ENCODE data around the gene IFT74.

The IFT74 gene

DNA sequence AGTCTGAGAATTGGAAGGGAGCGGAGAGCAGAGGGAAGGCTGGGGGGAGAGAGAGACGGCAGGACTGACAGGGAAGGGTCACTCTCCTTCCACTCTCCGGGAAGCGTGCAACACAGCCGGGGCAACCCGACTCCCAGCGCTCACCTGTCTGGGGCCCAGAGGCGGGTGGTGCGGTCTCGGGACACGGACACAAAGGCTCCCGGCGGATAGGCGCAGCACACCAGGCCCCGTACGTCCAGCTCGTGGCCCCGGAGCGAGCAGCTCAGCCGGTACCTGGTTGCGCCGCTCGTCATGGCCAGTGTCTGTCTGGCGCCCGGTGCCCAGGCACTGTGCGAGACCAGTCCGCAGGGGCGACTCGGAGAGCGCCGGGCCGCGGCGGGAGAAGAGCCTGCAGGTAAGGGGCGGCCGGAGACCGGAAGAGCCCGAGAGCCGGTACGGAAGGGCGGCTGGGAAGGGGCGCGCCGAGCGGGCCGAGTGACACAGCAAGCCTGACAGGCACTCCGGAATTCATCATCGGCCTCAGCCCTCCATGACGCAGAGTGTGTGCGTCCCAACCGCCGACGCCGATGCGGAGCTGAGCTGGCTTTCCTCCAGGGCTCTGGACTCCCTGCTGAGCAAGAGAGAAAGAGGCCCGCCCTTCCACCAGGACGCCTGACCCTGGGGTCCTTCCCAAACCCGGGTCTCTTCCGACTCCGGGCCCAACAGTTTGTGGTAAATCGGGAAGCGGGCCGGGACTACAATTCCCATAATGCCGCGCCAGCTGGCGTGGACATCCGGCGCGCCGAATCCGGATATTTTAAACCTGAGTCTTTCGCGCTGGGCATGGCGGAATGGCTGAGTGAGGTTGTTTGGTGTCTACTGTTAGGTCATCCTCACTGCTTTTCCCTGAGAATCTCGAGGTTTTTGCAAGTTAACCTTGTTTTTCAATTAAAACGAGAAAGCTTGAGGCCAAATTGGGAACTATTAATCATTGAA is 9.2 kb upstream of the IFT74 start, which contains the start of gene PLAA:
Gene PLAA, minus strand, starts transcription at position 490 of the 975 bp plus-strand sequence. Its CDS starts 197 bp downstream, at position 293.
- H3K36me3 ChIP-seq (ENCODE audit: control insufficient read depth, insufficient read depth, low read length): no peaks in the 10 kb centered on the region
- H4K5ac ChIP-seq (ENCODE audit: low read length): no peak within 1 kb of the TSS
- peaks cover 42% of the 10 kb centered on the region for H3K79me2 ChIP-seq (ENCODE audit: control insufficient read depth, insufficient read depth, low read length)
- peaks cover 2% of the 10 kb centered on the region for H3K4me1 ChIP-seq (ENCODE audit: control insufficient read depth, low read depth, low read length)
- peak within 1 kb of the TSS; percentile 89 for H3K4me3 ChIP-seq (ENCODE audit: low read length)
- H3K23ac ChIP-seq (ENCODE audit: low read length): peak within 1 kb of the TSS; percentile 98
- H3K4me2 ChIP-seq (ENCODE audit: low read length): peak within 1 kb of the TSS; percentile 72
- peak within 1 kb of the TSS; percentile 92 for H2BK5ac ChIP-seq (ENCODE audit: low read length)
- H3K4ac ChIP-seq (ENCODE audit: low read depth, low read length): peak within 1 kb of the TSS; percentile 98
- no peak within 1 kb of the TSS for H2BK120ac ChIP-seq (ENCODE audit: low read depth, low read length)
- H2AK5ac ChIP-seq (ENCODE audit: low read length): no peak within 1 kb of the TSS
- H3K27ac ChIP-seq (ENCODE audit: low read depth, low read length): peak within 1 kb of the TSS; percentile 98
- no peak within 1 kb of the TSS for H2BK15ac ChIP-seq (replicated peaks; ENCODE audit: low read depth)
- H3K56ac ChIP-seq (ENCODE audit: low read length): peak within 1 kb of the TSS; percentile 99
- H3K79me1 ChIP-seq (ENCODE audit: low read length): peaks cover 1% of the 10 kb centered on the region
- no CpG with 5 or more reads among the region's 76 CpGs for WGBS (ENCODE audit: extremely low coverage, insufficient coverage, low lambda C conversion rate)
- H3K27me3 ChIP-seq (ENCODE audit: insufficient read depth, low read length, poor library complexity): no peaks in the 10 kb centered on the region
- peak within 1 kb of the TSS; percentile 98 for H3K9ac ChIP-seq (ENCODE audit: low read length)
- H3K18ac ChIP-seq (ENCODE audit: low read length): peak within 1 kb of the TSS; percentile 94
- H4K8ac ChIP-seq (ENCODE audit: low read depth, low read length): peak within 1 kb of the TSS; percentile 69
- peak; percentile 97 for DNase-seq

GRCh38 chr9:26947736-26948135 is 8.5 kb upstream of the IFT74 start:
- Histone ChIP-seq H2AK5ac (ENCODE audit: low read length) (no peak overlapping the region), H3K23ac (ENCODE audit: low read length) (no peak overlapping the region), H3K79me1 (ENCODE audit: low read length) (no peaks in the 10 kb centered on the region), H2BK15ac (replicated peaks; ENCODE audit: low read depth) (no peak overlapping the region), H4K8ac (ENCODE audit: low read depth, low read length) (no peak overlapping the region), H2BK120ac (ENCODE audit: low read depth, low read length) (no peak overlapping the region), H3K9ac (ENCODE audit: low read length) (peak overlapping the region; percentile 98), H3K36me3 (ENCODE audit: control insufficient read depth, insufficient read depth, low read length) (no peaks in the 10 kb centered on the region), H4K5ac (ENCODE audit: low read length) (no peak overlapping the region), H3K56ac (ENCODE audit: low read length) (peak overlapping the region; percentile 99), H3K27ac (ENCODE audit: low read depth, low read length) (peak overlapping the region; percentile 98), H3K4me2 (ENCODE audit: low read length) (peak overlapping the region; percentile 16), H3K4ac (ENCODE audit: low read depth, low read length) (no peak overlapping the region), H3K27me3 (ENCODE audit: insufficient read depth, low read length, poor library complexity) (no peaks in the 10 kb centered on the region), H3K18ac (ENCODE audit: low read length) (no peak overlapping the region), H3K4me1 (ENCODE audit: control insufficient read depth, low read depth, low read length) (peaks cover 2% of the 10 kb centered on the region), H2BK5ac (ENCODE audit: low read length) (no peak overlapping the region), H3K4me3 (ENCODE audit: low read length) (peak overlapping the region; percentile 89), H3K79me2 (ENCODE audit: control insufficient read depth, insufficient read depth, low read length) (peaks cover 38% of the 10 kb centered on the region)
- peak; percentile 55 for DNase-seq
- 100% methylated on average over 1 of the region's 9 CpGs for WGBS (ENCODE audit: extremely low coverage, insufficient coverage, low lambda C conversion rate)

- no peak overlapping the region for H2AK5ac ChIP-seq (ENCODE audit: low read length)
- no peak overlapping the region for H3K56ac ChIP-seq (ENCODE audit: low read length)
- no peak overlapping the region for H3K4me3 ChIP-seq (ENCODE audit: low read length)
- H3K4me2 ChIP-seq (ENCODE audit: low read length): no peak overlapping the region
- H3K18ac ChIP-seq (ENCODE audit: low read length): no peak overlapping the region
- peaks cover 20% of the 10 kb centered on the region for H3K79me2 ChIP-seq (ENCODE audit: control insufficient read depth, insufficient read depth, low read length)
- no peaks in the 10 kb centered on the region for H3K27me3 ChIP-seq (ENCODE audit: insufficient read depth, low read length, poor library complexity)
- DNase-seq: peak; percentile 47
- H3K9ac ChIP-seq (ENCODE audit: low read length): no peak overlapping the region
- no peak overlapping the region for H4K5ac ChIP-seq (ENCODE audit: low read length)
- no peak overlapping the region for H3K27ac ChIP-seq (ENCODE audit: low read depth, low read length)
- no peak overlapping the region for H3K4ac ChIP-seq (ENCODE audit: low read depth, low read length)
- H4K8ac ChIP-seq (ENCODE audit: low read depth, low read length): no peak overlapping the region
- H3K36me3 ChIP-seq (ENCODE audit: control insufficient read depth, insufficient read depth, low read length): no peaks in the 10 kb centered on the region
- no CpG with 5 or more reads among the region's 6 CpGs for WGBS (ENCODE audit: extremely low coverage, insufficient coverage, low lambda C conversion rate)
- H2BK15ac ChIP-seq (replicated peaks; ENCODE audit: low read depth): no peak overlapping the region
- no peak overlapping the region for H2BK120ac ChIP-seq (ENCODE audit: low read depth, low read length)
- peaks cover 2% of the 10 kb centered on the region for H3K4me1 ChIP-seq (ENCODE audit: control insufficient read depth, low read depth, low read length)
- no peak overlapping the region for H2BK5ac ChIP-seq (ENCODE audit: low read length)
- no peak overlapping the region for H3K23ac ChIP-seq (ENCODE audit: low read length)
- no peaks in the 10 kb centered on the region for H3K79me1 ChIP-seq (ENCODE audit: low read length)
Measured at GRCh38 chr9:26949637-26950069, 6.6 kb upstream of the IFT74 start.

DNA sequence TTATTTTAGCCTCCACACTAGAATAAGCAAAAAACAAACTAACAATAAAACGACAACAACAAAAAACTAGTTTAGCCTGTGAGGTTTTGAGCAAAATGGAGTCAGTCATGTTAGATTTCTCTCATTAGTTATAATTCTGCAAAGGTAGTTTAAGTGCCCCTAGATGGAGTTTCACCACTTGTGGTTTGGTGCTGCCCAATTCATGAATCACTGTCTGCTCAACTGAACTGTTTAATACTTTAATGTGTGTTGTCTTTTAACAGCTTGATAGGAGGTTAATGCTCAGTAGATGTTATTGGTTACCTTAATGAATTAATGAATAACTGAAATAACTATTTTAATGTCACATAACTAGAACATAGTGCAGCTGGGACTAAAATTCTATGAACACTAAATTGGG is 5.7 kb upstream of the IFT74 start:
- Histone ChIP-seq H3K79me1 (ENCODE audit: low read length) (no peaks in the 10 kb centered on the region), H2BK15ac (replicated peaks; ENCODE audit: low read depth) (no peak overlapping the region), H3K9ac (ENCODE audit: low read length) (no peak overlapping the region), H4K5ac (ENCODE audit: low read length) (no peak overlapping the region), H3K4me1 (ENCODE audit: control insufficient read depth, low read depth, low read length) (peaks cover 2% of the 10 kb centered on the region), H3K27me3 (ENCODE audit: insufficient read depth, low read length, poor library complexity) (no peaks in the 10 kb centered on the region), H4K8ac (ENCODE audit: low read depth, low read length) (no peak overlapping the region), H3K23ac (ENCODE audit: low read length) (no peak overlapping the region), H2AK5ac (ENCODE audit: low read length) (no peak overlapping the region), H3K4me2 (ENCODE audit: low read length) (no peak overlapping the region), H3K79me2 (ENCODE audit: control insufficient read depth, insufficient read depth, low read length) (peaks cover 14% of the 10 kb centered on the region), H3K4me3 (ENCODE audit: low read length) (no peak overlapping the region), H3K56ac (ENCODE audit: low read length) (no peak overlapping the region), H3K27ac (ENCODE audit: low read depth, low read length) (no peak overlapping the region), H3K4ac (ENCODE audit: low read depth, low read length) (no peak overlapping the region), H2BK120ac (ENCODE audit: low read depth, low read length) (no peak overlapping the region), H2BK5ac (ENCODE audit: low read length) (no peak overlapping the region), H3K18ac (ENCODE audit: low read length) (no peak overlapping the region), H3K36me3 (ENCODE audit: control insufficient read depth, insufficient read depth, low read length) (no peaks in the 10 kb centered on the region)
- no peak for DNase-seq
- no CpG with 5 or more reads among the region's 1 CpG for WGBS (ENCODE audit: extremely low coverage, insufficient coverage, low lambda C conversion rate)

- Histone ChIP-seq H2BK15ac (replicated peaks; ENCODE audit: low read depth) (no peak overlapping the region), H3K79me2 (ENCODE audit: control insufficient read depth, insufficient read depth, low read length) (peaks cover 1% of the 10 kb centered on the region), H2AK5ac (ENCODE audit: low read length) (no peak overlapping the region), H4K5ac (ENCODE audit: low read length) (no peak overlapping the region), H3K4me1 (ENCODE audit: control insufficient read depth, low read depth, low read length) (peaks cover 2% of the 10 kb centered on the region), H3K4me2 (ENCODE audit: low read length) (no peak overlapping the region), H3K9ac (ENCODE audit: low read length) (no peak overlapping the region), H2BK120ac (ENCODE audit: low read depth, low read length) (no peak overlapping the region), H3K79me1 (ENCODE audit: low read length) (no peaks in the 10 kb centered on the region), H2BK5ac (ENCODE audit: low read length) (no peak overlapping the region), H3K4ac (ENCODE audit: low read depth, low read length) (no peak overlapping the region), H3K27ac (ENCODE audit: low read depth, low read length) (no peak overlapping the region), H4K8ac (ENCODE audit: low read depth, low read length) (no peak overlapping the region), H3K27me3 (ENCODE audit: insufficient read depth, low read length, poor library complexity) (no peaks in the 10 kb centered on the region), H3K23ac (ENCODE audit: low read length) (no peak overlapping the region), H3K56ac (ENCODE audit: low read length) (no peak overlapping the region), H3K4me3 (ENCODE audit: low read length) (no peak overlapping the region), H3K18ac (ENCODE audit: low read length) (no peak overlapping the region), H3K36me3 (ENCODE audit: control insufficient read depth, insufficient read depth, low read length) (no peaks in the 10 kb centered on the region)
- no CpG with 5 or more reads among the region's 3 CpGs for WGBS (ENCODE audit: extremely low coverage, insufficient coverage, low lambda C conversion rate)
- DNase-seq: no peak
Measured at GRCh38 chr9:26951794-26952193, 4.4 kb upstream of the IFT74 start.

All from mesendoderm (in vitro differentiated cells).